ENCODE data around the gene CACNA1B. TPM values are rescaled to one million over a fixed set of nuclear protein-coding genes. Genes with fewer than 3 reads are reported as not detected.

The CACNA1B gene
- total RNA-seq, 1 donor from 2014 or later = 0.74 TPM

- TF ChIP-seq POLR2AphosphoS5 (IDR thresholded peaks at IDR 0.05; ENCODE audit: insufficient read depth in 1 of 2, low read depth in 1 of 2) = no peak
- no peak for TF ChIP-seq POLR2A (IDR thresholded peaks at IDR 0.05)
- TF ChIP-seq CTCF (IDR thresholded peaks at IDR 0.05) = no peak
- Histone ChIP-seq H3K36me3 (no peaks in the 10 kb centered on the region), H3K27me3 (no peaks in the 10 kb centered on the region), H3K27ac (no peak overlapping the region), H3K9me3 (no peaks in the 10 kb centered on the region), H3K4me1 (peaks cover 6% of the 10 kb centered on the region), H3K4me3 (no peak overlapping the region)
- intact Hi-C loops (cut with DNase I) = no loop called here
- DNase-seq (ENCODE audit: extremely low spot score in 2 of 2) = peak in 1 of 2 donors; percentile 62
Observed at GRCh38 chr9:138022121-138022741, 144.6 kb downstream of the CACNA1B start.

- peak in 1 of 2 donors; percentile 44 for DNase-seq (ENCODE audit: extremely low spot score in 2 of 2)
- Histone ChIP-seq H3K9me3 (no peaks in the 10 kb centered on the region), H3K4me1 (peaks cover 6% of the 10 kb centered on the region), H3K36me3 (no peaks in the 10 kb centered on the region), H3K27me3 (no peaks in the 10 kb centered on the region), H3K27ac (no peak overlapping the region), H3K4me3 (peak overlapping the region; percentile 3 to 13)
- intact Hi-C loops (cut with DNase I) = no loop called here
- no peak for TF ChIP-seq POLR2A (IDR thresholded peaks at IDR 0.05)
- no peak for TF ChIP-seq CTCF (IDR thresholded peaks at IDR 0.05)
- TF ChIP-seq POLR2AphosphoS5 (IDR thresholded peaks at IDR 0.05; ENCODE audit: insufficient read depth in 1 of 2, low read depth in 1 of 2) = no peak
Observed at GRCh38 chr9:138022756-138023393, 145.3 kb downstream of the CACNA1B start.

GRCh38 chr9:138023394-138024124 is 146.0 kb downstream of the CACNA1B start:
- intact Hi-C loops (cut with DNase I) = no loop called here

GRCh38 chr9:138024131-138024530 is 146.5 kb downstream of the CACNA1B start:
- H3K9me3 ChIP-seq = no peaks in the 10 kb centered on the region
- no peak for TF ChIP-seq CTCF (IDR thresholded peaks at IDR 0.05)
- no peak for TF ChIP-seq POLR2A (IDR thresholded peaks at IDR 0.05)
- no peak for TF ChIP-seq POLR2AphosphoS5 (IDR thresholded peaks at IDR 0.05; ENCODE audit: insufficient read depth in 1 of 2, low read depth in 1 of 2)
- intact Hi-C loops (cut with DNase I) = no loop called here
- H3K27ac ChIP-seq = no peak overlapping the region
- peak overlapping the region in 1 of 2 donors; percentile 21 for H3K4me3 ChIP-seq
- peaks cover 6% of the 10 kb centered on the region for H3K4me1 ChIP-seq
- peak; percentile 47 to 91 for DNase-seq (ENCODE audit: extremely low spot score in 2 of 2)
- no peaks in the 10 kb centered on the region for H3K36me3 ChIP-seq
- H3K27me3 ChIP-seq = no peaks in the 10 kb centered on the region

More at GRCh38 chr9:138023394-138024124, 146.0 kb downstream of the CACNA1B start:
- Histone ChIP-seq H3K36me3 (no peaks in the 10 kb centered on the region), H3K9me3 (no peaks in the 10 kb centered on the region), H3K4me3 (peak overlapping the region in 1 of 2 donors; percentile 21), H3K4me1 (peaks cover 6% of the 10 kb centered on the region), H3K27ac (no peak overlapping the region), H3K27me3 (no peaks in the 10 kb centered on the region)
- DNase-seq (ENCODE audit: extremely low spot score in 2 of 2) = peak in 1 of 2 donors; percentile 20
- TF ChIP-seq POLR2A (IDR thresholded peaks at IDR 0.05) = no peak
- TF ChIP-seq CTCF (IDR thresholded peaks at IDR 0.05) = no peak
- TF ChIP-seq POLR2AphosphoS5 (IDR thresholded peaks at IDR 0.05; ENCODE audit: insufficient read depth in 1 of 2, low read depth in 1 of 2) = no peak

All from vagina (tissue), 2 donors.